Measurements from ENCODE around the gene DIP2C.
A peak's percentile ranks its signal among the peaks of the same experiment; 100 is the strongest.
"Not testable (repeated sequence)": the region's sequence is repeated elsewhere in the genome, so short reads cannot be mapped to it uniquely, and the experiment has no call there.

The DIP2C gene

GRCh38 chr10:532331-532730, 157.1 kb downstream of the DIP2C start:
- DNase-seq (ENCODE audit: low spot score), result not testable (repeated sequence)

- no peak for DNase-seq (ENCODE audit: low spot score)
Observed at GRCh38 chr10:531541-531940, 157.9 kb downstream of the DIP2C start.

- no peak for DNase-seq (ENCODE audit: low spot score)
Observed at GRCh38 chr10:530717-531116, 158.8 kb downstream of the DIP2C start.

GRCh38 chr10:529468-530230, 159.8 kb downstream of the DIP2C start:
- DNase-seq (ENCODE audit: low spot score), result no peak

- no peak for DNase-seq (ENCODE audit: low spot score)
Observed at GRCh38 chr10:528173-529165, 161.0 kb downstream of the DIP2C start.

GRCh38 chr10:527416-527815, 162.1 kb downstream of the DIP2C start:
- DNase-seq (ENCODE audit: low spot score), result no peak

- no peak for DNase-seq (ENCODE audit: low spot score)
Observed at GRCh38 chr10:526651-527312, 162.7 kb downstream of the DIP2C start.

GRCh38 chr10:525565-526315, 163.7 kb downstream of the DIP2C start:
- no peak for DNase-seq (ENCODE audit: low spot score)

GRCh38 chr10:523925-524324, 165.5 kb downstream of the DIP2C start:
- DNase-seq (ENCODE audit: low spot score), result no peak

- no peak for DNase-seq (ENCODE audit: low spot score)
Observed at GRCh38 chr10:522350-522749, 167.1 kb downstream of the DIP2C start.

- DNase-seq (ENCODE audit: low spot score), result peak; percentile 30
Observed at GRCh38 chr10:521261-522250, 167.9 kb downstream of the DIP2C start.

- no peak for DNase-seq (ENCODE audit: low spot score)
Observed at GRCh38 chr10:520402-520787, 169.1 kb downstream of the DIP2C start.

- DNase-seq (ENCODE audit: low spot score), result no peak
Observed at GRCh38 chr10:519716-520401, 169.6 kb downstream of the DIP2C start.

GRCh38 chr10:519055-519715, 170.3 kb downstream of the DIP2C start:
- no peak for DNase-seq (ENCODE audit: low spot score)

GRCh38 chr10:517872-518475, 171.5 kb downstream of the DIP2C start:
- DNase-seq (ENCODE audit: low spot score), result no peak

- no peak for DNase-seq (ENCODE audit: low spot score)
Observed at GRCh38 chr10:517241-517830, 172.1 kb downstream of the DIP2C start.

- DNase-seq (ENCODE audit: low spot score), result no peak
Observed at GRCh38 chr10:516764-517163, 172.7 kb downstream of the DIP2C start.

- DNase-seq (ENCODE audit: low spot score), result no peak
Observed at GRCh38 chr10:515674-516073, 173.8 kb downstream of the DIP2C start.
